RPMI8226 (cell line): ENCODE results near the gene SPATA31E1.
A peak's percentile ranks its signal among the peaks of the same experiment; 100 is the strongest.
"Not testable (repeated sequence)": the region's sequence is repeated elsewhere in the genome, so short reads cannot be mapped to it uniquely, and the experiment has no call there.

Source experiments
- DNase-seq: peaks from one replicate; pipeline ENCODE4 v3.0.0-alpha.2; 2015

The SPATA31E1 gene

DNA sequence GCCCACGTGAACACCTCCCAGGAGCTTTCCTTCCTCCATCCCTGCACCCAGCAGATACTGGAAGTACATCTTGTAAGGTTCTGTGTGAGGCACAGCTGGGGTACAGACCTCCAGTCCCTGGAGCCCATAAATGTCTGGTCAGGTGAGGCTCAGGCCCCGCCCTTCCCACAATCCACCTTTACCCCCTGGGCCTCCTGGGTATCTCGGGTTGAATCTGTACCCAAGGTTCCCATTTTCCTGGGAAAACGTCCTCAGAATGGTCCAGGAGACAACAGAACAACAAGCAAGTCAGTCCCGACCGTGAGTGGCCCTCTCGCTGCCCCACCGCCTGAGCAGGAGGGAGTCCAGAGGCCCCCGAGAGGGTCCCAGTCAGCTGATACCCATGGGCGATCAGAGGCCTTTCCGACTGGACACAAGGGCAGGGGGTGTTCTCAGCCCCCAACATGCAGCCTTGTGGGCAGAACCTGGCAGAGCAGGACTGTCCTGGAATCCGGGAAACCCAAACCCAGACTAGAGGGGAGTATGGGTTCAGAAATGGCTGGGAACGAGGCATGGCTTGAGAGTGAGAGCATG, 4.3 kb downstream of the SPATA31E1 start:
- no peak for DNase-seq

DNA sequence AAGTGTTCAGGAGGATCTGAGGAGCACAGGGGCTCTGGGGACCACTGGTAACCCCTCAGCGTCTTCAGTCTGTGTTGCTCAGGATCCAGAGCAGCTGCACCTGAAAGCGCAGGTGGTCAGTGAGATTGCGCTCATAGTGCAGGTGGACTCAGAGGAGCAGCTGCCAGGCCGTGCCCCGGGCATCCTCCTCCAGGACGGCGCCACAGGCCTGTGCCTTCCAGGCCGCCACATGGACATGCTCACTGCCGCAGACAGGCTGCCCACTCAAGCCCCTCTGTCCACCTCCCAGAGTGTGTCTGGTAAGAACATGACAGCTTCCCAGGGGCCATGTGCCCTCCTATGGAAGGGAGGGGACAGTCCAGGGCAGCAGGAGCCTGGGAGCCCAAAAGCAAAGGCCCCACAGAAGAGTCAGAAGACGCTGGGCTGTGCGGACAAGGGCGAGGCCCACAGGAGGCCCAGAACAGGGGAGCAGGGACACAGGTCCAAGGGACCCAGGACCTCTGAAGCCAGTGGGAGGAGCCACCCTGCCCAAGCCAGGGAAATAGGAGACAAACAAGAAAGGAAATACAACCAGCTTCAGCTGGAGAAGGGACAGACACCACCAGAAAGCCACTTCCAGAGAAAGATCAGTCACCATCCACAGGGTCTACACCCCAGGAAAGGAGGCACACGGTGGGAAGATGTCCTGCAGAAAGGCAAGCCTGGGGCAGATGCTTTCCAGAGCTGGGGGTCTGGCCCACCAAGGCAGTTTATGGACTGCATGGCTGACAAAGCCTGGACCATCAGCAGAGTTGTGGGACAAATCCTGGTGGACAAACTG, 5.2 kb downstream of the SPATA31E1 start:
- no peak for DNase-seq

DNA sequence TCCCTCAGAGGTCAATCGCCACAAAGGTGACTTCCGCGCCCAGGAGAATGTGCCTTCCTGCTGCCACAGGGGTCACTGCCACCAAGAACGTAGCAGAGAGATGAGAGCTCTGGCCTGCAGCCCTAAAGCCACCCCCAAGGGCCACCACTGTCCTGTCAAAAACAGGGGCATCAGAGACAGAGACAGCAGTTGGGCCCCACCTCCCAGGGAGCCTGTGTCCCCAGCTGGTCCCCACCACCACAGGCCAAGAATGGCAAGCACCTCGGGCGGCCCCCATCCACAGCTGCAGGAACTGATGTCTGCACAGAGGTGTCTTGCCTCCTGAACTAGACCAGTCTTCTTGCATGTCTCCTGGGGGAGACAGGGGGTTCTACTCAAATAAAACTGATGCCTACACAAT, 5.8 kb downstream of the SPATA31E1 start:
- no peak for DNase-seq

DNA sequence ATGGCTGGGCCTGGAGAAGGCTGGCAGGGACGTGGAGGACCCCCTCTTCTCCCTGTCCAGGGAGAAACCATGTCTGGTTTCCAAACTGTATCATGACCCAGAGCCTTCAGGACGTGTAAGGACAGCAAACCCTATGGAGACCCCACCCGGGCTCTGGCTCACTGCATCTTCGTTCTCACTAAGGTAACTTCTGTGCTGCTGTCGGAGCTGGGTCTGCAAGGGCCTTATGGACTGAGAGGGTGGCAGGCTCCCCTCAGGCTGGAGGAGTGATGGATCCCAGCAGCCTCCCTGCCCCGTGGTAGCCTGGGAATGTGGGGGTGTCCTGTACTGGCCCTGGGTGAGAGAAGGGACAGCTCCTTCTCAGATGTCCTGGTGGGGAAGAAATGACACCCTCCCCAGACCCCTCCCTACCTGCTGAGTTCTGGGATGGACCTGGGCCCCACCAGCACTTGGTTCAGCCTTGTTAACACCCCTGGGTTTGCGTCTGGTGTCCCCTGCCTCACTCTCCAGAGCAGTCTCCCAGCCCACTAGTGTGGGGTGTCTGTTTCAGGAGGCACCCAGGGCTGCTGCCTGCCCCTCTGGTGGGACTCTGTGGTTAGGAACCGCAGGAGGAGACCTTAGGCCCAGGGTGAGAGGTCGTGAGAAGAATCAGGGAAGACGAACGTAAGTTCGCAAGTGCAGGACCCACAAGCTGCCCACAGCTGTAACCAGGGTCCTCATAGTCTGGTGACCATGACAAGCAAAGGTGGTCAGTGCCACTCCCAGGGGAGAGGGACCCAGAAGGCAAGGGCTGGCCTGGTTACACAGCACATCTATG, 6.6 kb downstream of the SPATA31E1 start:
- no peak for DNase-seq

DNA sequence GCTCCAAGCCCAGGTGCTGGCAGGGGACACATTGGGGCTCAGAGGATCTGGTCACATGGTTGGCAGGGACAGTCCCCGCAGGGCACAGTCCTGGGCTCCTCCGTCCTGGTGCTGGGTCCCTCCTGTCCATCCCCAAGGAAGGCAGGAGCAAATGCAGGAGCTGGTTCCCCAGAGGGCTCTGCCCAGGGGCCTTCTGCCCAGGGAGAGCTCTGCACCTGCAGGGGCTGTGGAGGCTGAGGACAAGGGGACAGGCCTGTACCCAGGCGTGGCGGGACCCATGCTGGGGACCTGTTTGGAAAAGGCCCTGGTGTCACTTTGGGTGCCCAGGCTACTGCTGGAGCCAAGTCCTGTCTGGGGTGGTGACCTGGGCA, 7.2 kb downstream of the SPATA31E1 start:
- no peak for DNase-seq

DNA sequence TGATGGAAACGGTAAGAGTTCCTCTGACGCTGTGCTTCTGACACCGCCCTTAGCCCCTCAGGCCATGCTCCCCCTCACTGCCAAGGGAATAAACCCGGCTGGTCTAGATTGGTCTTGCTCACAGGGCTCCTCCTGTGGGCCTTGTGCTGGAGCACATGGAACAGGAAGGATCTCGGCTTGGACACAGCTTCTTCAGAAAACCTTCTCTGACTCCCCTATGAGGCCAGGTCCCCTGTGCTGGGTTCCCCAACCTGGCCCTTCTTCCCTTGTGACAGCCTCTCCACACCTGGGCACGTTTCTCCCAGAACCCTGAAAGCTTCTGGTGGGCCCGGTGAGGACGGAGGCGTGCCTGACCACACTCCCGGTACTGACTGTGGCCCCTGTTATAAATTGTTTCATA, 8.2 kb downstream of the SPATA31E1 start:
- no peak for DNase-seq

DNA sequence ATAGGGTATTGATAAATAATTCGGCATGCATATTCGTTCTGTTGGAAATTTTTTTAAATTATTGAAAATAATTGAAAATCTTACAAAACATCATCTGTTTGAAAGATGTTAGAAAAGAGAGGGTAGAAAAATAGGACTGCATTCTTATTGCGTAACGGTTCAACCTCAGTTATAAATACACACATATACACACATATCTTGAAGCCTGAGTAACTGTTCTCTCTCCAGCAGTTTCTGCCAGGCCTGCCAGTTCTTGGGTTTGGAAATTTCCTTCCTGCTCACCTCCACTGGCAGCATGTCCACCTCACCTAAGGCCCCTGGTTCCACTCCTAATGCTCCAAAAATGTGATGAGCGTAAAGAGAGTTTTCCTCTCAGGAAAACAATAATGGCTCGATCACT, 9.1 kb downstream of the SPATA31E1 start:
- no peak for DNase-seq

DNA sequence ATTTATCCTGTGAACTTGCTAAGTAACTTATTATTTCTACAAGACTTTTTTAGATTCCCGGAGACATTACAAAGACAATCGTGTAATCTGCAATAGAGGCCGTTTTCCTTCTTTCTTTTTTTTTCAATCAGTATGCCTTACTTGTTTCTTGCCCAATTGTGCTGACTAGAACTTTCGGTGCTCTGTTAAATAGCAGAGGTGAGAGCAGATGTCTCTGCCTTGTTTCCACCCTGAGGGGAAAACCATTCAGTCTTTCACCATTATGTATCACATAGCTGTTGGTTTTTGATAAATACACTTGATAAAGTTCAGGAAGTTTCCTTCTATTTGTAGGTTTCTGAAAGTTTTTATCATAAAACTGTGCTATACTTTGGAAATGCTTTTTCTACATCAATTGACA, 10.3 kb downstream of the SPATA31E1 start:
- peak; percentile 61 for DNase-seq

DNA sequence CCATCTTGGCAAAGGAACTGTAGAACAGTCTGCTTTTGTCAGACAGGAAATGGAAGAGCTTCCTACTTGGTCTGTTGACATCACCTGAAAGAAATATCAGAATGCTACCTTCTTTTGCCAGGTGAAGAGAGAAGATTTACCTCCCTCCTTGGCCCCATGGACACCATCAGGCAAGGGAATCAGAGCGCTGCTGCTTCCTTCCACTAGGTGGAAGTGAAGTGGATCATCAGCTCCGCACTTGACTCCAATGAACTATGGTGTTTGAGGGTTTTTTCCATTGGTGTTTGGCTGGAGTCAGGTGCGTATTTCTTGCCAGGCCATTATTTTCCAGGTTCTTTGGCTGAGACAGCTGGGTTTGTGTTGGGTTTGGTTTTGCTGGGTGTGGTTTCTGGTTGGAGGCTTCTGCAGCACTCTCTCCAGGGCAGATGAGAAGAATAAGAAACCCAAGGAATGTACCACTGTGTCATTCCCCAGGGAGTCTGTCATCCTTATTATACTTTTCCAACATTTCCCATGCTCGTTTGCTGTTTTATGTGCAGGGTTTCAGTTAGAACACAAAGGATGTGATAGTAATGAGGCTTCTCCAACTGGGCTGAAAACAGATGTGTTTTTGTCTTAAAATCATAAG, 12.4 kb downstream of the SPATA31E1 start:
- no peak for DNase-seq

DNA sequence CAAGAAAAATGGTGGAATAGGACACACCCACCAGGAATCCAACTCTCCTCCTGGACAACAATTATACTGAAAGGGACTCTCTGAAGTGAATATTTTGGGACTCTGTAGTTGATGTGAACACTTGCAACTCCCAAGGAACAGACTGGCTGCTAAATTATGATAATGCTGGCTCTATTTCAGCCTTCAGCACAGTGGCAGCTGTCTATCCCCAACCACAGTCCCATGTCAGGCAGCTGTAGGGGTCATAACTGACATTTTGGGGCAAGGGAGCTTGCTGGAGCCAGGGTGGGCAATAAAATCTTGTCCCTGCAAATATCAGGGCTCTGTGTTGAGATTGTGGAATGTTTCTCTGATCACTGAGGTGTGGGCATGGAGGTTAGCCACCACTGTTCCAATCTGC, 14.2 kb downstream of the SPATA31E1 start:
- no peak for DNase-seq

DNA sequence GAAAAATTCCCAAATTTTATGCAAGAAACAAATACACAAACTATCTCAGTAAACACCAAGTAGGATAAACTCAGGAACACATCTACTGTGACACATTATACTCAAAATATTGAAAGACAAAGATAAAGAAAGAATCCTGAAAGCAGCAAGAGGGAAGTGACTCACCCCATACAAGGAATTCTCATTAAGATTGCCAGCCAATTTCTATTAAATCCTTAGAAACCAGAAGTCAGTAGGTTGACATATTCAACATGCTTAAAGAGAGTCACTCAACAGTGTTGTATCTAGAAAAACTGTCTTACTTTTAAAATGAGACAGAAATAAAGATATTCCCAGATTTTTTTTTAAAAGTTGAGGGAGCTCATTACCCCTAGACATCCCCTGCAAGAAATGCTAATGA, 15.5 kb downstream of the SPATA31E1 start:
- no peak for DNase-seq

DNA sequence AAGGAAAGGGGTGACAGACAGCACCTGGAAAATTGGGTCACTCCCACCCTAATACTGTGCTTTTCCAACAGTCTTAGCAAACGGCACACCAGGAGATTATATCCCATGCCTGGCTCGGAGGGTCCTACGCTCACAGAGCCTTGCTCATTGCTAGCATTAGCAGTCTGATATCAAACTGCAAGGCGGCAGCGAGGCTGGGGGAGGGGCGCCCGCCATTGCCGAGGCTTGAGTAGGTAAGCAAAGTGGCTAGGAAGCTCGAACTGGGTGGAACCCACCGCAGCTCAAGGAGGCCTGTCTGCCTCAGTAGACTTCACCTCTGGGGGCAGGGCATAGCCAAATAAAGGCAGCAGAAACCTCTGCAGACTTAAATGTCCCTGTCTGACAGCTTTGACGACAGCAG, 19.7 kb downstream of the SPATA31E1 start:
- DNase-seq, result not testable (repeated sequence)

DNA sequence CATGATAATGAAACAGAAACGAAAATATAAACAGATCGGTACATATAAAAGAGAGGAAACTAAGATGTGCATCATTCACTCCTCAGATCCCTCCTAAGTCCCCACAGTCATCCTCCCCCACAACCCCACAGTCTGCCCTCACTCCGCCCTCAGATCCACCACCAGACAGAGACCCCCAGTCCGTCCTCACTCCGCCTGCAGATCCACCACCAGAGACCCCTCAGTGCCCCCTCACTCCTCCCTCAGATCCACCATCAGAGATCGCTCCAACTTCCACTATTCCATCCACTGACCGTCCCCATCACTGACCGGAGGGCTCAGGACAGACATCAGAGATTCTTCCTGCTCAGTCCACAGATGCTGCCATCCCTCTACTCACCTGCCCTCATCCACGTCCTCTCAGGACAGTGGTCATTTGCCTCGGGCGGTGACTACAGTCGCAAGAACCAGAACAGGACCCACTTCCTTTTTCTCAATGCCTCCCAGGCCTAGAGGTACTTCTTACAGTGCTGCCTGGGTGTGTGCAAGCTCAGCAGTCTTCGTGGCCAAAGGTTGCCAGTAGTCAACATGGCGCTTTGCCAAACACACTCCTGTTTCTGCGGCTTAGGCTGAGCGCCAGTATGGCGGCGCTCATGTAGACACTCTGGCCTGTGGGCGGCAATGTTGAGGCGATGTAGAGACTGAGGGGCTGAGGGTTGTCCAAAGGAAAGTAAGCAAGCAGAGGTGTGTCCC, 26.8 kb downstream of the SPATA31E1 start:
- DNase-seq, result peak; percentile 93

DNA sequence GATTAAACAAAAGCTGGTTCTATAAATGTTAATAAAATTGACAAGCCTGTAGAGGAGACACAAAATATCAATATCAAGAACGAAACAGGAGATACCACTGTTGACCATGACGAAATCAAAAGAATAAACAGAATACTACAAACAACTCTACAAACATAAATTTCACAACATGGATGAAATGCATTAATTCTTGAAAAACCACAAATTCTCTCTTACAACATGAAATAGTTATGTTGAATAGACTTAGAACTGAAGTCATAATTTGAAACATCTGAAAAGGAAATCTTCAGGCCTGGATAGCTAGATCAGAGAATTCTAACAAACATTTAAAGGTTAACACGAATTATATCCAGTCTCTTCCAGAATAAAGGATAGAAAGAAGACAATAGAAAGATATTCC, 28.1 kb downstream of the SPATA31E1 start:
- no peak for DNase-seq

DNA sequence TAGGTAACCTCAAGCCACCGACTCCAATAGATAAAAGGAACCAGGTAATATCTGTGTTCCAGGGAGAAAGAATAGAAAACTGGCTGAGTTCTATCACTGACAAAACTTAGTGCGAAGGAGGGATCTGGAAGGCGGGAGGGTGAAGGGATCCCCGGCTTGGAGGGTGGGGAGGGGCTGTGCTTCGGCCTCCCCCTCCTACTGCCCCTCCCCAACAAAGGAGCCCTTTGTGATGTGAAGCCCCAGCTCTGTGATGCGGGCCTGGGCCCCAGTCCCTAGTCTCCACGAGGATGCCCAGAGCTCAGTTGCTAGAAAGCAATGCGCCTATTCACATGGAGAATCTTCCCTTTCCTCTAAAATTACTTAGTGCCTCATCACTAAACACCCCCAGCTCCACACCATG, 35.0 kb downstream of the SPATA31E1 start, which contains the start of gene SPATA31C1:
TSS of gene SPATA31C1 (plus strand) at position 301 of the 400 bp plus-strand sequence.
- DNase-seq, result not testable (repeated sequence)

DNA sequence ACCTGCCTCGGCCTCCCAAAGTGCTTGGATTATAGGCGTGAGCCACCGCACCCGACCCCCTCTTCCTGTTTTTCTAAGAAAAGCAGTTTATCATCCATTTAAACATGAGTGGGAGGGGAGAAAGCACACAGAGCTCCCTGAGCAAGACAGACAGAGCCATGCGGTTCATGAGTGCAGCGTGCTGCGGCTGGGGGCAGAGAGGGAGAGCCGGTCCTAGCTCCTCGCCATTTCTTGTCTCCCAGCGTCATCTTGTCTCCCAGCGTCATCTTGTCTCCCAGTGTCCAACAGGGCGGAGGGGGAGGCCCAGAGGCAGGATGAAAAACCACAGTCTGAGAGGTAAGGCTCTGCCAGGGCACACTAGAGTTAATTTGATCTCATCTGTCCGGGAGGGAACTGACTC, 36.3 kb downstream of the SPATA31E1 start:
- not testable (repeated sequence) for DNase-seq

DNA sequence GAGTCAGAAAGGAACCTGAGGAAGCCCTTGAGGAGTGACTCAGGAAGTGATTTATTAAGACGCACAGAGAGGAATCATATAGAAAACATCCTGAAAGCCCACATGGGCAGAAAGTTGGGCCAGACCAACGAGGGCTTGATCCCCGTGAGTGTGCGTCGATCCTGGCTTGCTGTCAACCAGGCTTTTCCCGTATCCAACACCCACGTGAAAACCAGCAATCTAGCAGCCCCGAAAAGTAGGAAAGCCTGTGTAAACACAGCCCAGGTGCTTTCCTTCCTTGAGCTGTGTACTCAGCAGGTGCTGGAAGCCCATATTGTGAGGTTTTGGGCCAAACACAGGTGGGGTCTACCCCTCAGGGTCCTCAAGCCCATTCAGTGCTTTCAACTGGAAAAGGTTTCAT, 38.9 kb downstream of the SPATA31E1 start:
- not testable (repeated sequence) for DNase-seq

DNA sequence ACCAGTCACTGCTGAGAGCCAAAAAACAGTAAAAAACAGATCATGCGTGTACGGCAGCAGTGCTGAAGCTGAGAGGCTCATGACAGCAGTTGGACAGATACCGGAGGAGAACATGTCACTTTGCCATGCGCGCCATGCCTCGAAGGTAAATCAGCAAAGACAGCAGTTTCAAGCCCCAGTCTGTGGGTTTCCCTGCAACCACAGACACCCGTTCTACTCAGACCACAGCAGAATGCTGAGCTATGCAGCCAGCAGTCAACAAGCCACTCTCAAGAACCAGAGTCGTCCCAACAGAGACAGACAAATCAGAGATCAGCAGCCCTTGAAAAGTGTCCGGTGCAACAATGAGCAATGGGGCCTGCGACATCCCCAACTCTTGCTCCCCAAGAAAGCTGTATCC, 40.3 kb downstream of the SPATA31E1 start:
- peak; percentile 44 for DNase-seq

DNA sequence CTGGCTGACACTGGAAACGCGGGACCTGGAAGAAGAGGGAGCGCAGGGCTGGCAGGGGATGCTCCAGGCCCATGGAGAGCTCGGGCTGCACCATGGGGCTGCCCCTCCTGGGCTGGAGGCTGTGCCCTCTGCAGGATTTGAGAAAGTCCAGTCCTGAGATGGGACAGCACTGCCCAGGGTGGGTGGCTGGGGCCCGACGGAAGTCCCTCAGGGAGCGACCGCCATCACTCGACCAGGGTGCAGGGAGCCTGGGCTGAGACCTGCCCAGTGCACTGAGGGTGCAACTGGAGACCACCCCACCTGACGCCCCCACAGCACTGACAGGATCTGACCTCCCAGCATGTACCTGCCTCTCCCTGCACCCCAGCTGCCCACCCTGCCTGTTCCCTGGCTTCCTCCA, 42.2 kb downstream of the SPATA31E1 start:
- not testable (repeated sequence) for DNase-seq

DNA sequence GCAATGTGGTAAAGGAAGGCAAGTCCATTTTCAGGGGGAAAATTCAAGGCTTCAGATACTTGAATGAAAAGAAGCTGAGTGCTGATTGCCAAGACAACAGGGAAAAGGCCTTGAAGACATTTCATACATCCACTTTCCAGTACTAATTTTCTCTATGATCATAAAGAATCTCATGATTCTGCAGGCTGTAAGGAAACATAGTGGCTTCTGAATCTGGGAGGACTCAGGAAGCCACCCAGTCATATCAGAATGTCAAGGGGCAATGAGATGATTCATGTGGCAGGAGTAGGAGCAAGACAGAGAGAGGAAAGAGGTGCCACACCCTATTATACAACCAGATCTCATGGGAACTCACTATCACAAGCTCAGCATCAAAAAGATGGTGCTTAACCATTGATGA, 46.5 kb downstream of the SPATA31E1 start:
- not testable (repeated sequence) for DNase-seq

DNA sequence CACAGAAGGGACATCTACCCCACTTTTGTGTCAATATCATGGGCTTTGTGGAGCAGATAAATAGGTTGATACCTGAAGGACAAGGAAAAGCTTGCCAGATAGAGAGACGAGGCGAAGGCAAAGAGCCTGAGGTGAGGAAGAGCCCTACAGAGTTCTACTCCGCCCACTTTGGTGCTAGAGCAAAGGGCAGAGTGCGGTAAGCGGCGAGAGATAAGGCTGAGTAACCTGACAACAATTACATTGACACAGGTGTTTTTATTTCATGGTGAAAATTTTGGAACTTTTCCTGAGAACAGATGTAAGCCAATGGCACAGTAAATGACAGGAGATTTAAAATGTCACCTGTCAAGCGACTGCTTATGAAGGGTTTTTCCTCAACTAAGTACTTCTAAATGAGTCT, 51.8 kb downstream of the SPATA31E1 start:
- DNase-seq, result not testable (repeated sequence)

DNA sequence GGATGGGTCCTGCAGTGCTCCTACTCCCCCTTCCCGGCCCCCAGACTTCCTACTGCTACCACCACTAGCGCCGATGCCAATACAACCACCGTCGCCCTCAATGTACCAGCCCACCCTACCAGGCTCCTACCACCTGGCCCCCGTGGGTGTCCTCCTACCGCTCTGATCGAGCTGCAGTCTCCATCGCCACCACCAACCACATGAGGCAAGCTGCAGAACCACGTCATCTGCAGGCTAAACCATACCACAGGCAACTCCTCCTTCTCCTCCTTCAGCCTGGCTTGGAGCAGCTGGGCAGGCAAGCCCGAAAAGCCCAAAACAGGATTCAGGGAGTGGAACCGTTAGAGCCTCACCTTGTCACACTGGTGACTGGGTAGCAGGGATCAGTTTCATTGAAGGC, 54.7 kb downstream of the SPATA31E1 start:
- not testable (repeated sequence) for DNase-seq

DNA sequence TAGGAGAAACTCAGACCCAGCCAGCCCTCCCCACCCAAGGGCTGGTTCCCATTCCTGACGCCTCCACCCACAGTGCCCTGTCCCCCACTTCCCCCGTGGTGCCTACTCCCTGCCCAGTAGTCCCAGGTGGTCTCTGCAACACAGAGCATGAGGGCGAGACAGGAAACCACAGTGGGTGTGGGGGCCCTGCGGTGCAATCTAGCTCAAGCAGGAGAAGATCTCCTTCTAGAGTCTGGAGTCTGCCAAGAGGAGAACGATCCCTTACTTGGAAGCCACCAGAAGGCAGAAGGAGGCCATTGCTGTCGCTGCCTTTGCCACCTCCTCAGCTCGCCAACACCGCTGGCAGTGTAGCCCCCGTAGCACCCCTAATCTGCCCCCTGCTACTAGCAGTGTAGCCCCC, 55.2 kb downstream of the SPATA31E1 start:
- DNase-seq, result not testable (repeated sequence)
